Heart left ventricle (tissue), 13 donors: ENCODE data around the gene FAM111A.

Source experiments
- POLR2A ChIP-seq, 2 donors: fragments of 450-650 bp; IDR thresholded peaks; one replicate each; pipeline ENCODE4 v1.6.1; 2017; ENCODE audit warnings: antibody characterized with exemption in 2 of 2, mild to moderate bottlenecking in 2 of 2, moderate library complexity in 2 of 2
- TF ChIP-seq, protein P1 (sequence below), 12 donors: fragments of 200-600 bp; sonication (generic) in 4 of 12; IDR thresholded peaks; one replicate each; pipeline versions ENCODE4 v1.5.0 to v1.8.0; 2018 to 2022; ENCODE audit warnings: antibody characterized with exemption in 12 of 12, mild to moderate bottlenecking in 5 of 12
- donor health status: ischemic (EF 13 %, LVEDD 7.1; RV severe dilation, severe dysfunction).
- donor health status: DM: no; HTN: yes; CAD: no.
- donor health status: DM: no; HTN: no; CAD: no.
- donor health status: ischemic (EF 25% LVEDD 6.9; RV normal size, moderate dysfunction).
- donor health status: ischemic (EF 25% LVEDD 5.7; RV mildly dilated, moderate dysfunction).
- donor health status: ischemic (EF 35%, LVEDD 5.7; RV mildly dilated, moderate dysfunction).
- donor health status: nonischemic (EF 11% LVEDD 7.7; RV severe dilation, severe dysfunction).
- donor health status: DM: yes; HTN: yes; CAD: no.
- donor health status: PGD.
- donor health status: ischemic (EF 29% LVEDD 5.4; RV normal size, mild dysfunction).
- donor health status: nonischemic (EF 23%, LVEDD 6.1; RV moderate dilation, normal function).

DNA sequence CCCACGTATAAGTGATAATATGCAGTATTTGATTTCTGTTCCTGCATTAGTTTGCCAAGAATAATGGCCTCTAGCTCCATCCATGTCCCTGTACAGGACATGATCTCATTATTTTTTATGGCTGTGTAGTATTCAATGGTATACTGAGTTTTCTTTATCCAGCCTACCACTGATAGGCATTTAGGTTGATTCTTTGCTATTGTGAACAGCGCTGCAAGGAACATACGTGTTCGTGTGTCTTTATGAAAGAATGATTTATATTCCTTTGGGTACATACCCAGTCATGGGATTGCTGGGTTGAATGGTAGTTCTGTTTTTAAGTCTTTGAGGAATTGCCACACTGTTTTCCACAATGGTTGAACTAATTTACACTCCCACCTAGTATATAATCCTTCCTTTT is 1.5 kb upstream of the FAM111A start:
- TF ChIP-seq, protein P1, sequence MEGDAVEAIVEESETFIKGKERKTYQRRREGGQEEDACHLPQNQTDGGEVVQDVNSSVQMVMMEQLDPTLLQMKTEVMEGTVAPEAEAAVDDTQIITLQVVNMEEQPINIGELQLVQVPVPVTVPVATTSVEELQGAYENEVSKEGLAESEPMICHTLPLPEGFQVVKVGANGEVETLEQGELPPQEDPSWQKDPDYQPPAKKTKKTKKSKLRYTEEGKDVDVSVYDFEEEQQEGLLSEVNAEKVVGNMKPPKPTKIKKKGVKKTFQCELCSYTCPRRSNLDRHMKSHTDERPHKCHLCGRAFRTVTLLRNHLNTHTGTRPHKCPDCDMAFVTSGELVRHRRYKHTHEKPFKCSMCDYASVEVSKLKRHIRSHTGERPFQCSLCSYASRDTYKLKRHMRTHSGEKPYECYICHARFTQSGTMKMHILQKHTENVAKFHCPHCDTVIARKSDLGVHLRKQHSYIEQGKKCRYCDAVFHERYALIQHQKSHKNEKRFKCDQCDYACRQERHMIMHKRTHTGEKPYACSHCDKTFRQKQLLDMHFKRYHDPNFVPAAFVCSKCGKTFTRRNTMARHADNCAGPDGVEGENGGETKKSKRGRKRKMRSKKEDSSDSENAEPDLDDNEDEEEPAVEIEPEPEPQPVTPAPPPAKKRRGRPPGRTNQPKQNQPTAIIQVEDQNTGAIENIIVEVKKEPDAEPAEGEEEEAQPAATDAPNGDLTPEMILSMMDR (IDR thresholded peaks at IDR 0.05): no peak
- no peak for TF ChIP-seq POLR2A (IDR thresholded peaks at IDR 0.05)
